MCF 10A (cell line): ENCODE results near the gene DBF4B. TPM values are rescaled to one million over a fixed set of nuclear protein-coding genes. Genes with fewer than 3 reads are reported as not detected.
"Not testable (repeated sequence)": the region's sequence is repeated elsewhere in the genome, so short reads cannot be mapped to it uniquely, and the experiment has no call there.

Source experiments
- BruUV-seq: library from RNA; stranded (reverse); fragments of 400-500 nt; replicated peaks from 2 replicates; lab custom pipeline; 2021; lab: Mats Ljungman, UMichigan
- CTCF ChIA-PET: fragments of 300-600 bp; sonication (Branson Sonifier 250); formaldehyde crosslinking; extraction: SDS; loops from one replicate; lab custom pipeline; 2021; ENCODE audit warnings: antibody characterized with exemption, inconsistent platforms; lab: Yijun Ruan, JAX
- POLR2A ChIA-PET: fragments of 300-600, 350-650 bp; sonication (Branson Sonifier 250); formaldehyde crosslinking; extraction: SDS; loops from one replicate; lab custom pipeline; 2020; ENCODE audit warnings: antibody characterized with exemption, inconsistent platforms; lab: Yijun Ruan, JAX
- DNase-seq: peaks from one replicate; pipeline ENCODE4 v3.0.0-alpha.2; 2018; ENCODE audit not compliant: unreplicated experiment
- H3K27ac Mint-ChIP-seq: one replicate; pipeline ENCODE4 v1.8.0; 2022; ENCODE audit warnings: mild to moderate bottlenecking, low read depth, mixed read lengths; ENCODE audit not compliant: unreplicated experiment
- H3K27me3 Mint-ChIP-seq: one replicate; pipeline ENCODE4 v1.8.0; 2022; ENCODE audit warnings: mixed read lengths; ENCODE audit not compliant: insufficient read depth, unreplicated experiment
- H3K36me3 Mint-ChIP-seq: one replicate; pipeline ENCODE4 v1.8.0; 2022; ENCODE audit warnings: mild to moderate bottlenecking, moderate library complexity, mixed read lengths; ENCODE audit not compliant: insufficient read depth, unreplicated experiment
- H3K4me1 Mint-ChIP-seq: one replicate; pipeline ENCODE4 v1.8.0; 2022; ENCODE audit warnings: mixed read lengths; ENCODE audit not compliant: insufficient read depth, unreplicated experiment
- H3K4me3 Mint-ChIP-seq: one replicate; pipeline ENCODE4 v1.8.0; 2022; ENCODE audit warnings: mild to moderate bottlenecking, moderate library complexity, mixed read lengths; ENCODE audit not compliant: unreplicated experiment
- H3K9me3 Mint-ChIP-seq: one replicate; pipeline ENCODE4 v1.8.0; 2022; ENCODE audit warnings: mixed read lengths; ENCODE audit not compliant: unreplicated experiment
- CTCF ChIP-seq: fragments of 200-600 bp; IDR thresholded peaks from one replicate; pipeline ENCODE4 v1.8.0; 2022; ENCODE audit warnings: antibody characterized with exemption, mild to moderate bottlenecking; ENCODE audit not compliant: unreplicated experiment
- intact Hi-C: fragments of 100-400 bp; cut with micrococcal nuclease; formaldehyde crosslinking; loops from 2 replicates; pipeline ENCODE4 v1.14.1; 2022
- total RNA-seq: library from RNA; stranded (reverse); gene quantifications from 2 replicates; pipeline ENCODE4 v1.2.3, GENCODE V29; 2022

Gene DBF4B
- total RNA-seq, 1 experiment from 2014 or later: 13.9 TPM

GRCh38 chr17:44666006-44666405 lies 42.5 kb upstream of the DBF4B start:
- Mint-ChIP-seq H3K4me1 (no peaks in the 10 kb centered on the region), H3K27ac (no peak overlapping the region), H3K4me3 (no peak overlapping the region), H3K27me3 (no peaks in the 10 kb centered on the region), H3K36me3 (no peaks in the 10 kb centered on the region), H3K9me3 (no peaks in the 10 kb centered on the region)
- BruUV-seq: no TSS peak
- DNase-seq: no peak
- ChIA-PET POLR2A (interaction anchor here (0.6 to 1.3 kb wide), 5 partner anchors 11 to 41 kb away, joined by 3 to 5 read pairs (median 3); partner anchors contain the start of gene CCDC43), CTCF (no interaction called here)
- TF ChIP-seq CTCF: no peak
- intact Hi-C loops: no loop called here

- DNase-seq: peak; percentile 34
- CTCF ChIA-PET: interaction anchor here (0.6 to 2.9 kb wide), 7 partner anchors 10 to 294 kb away, joined by 3 to 23 read pairs (median 4); no protein-coding TSS in a partner anchor
- peak; percentile 35 for TF ChIP-seq CTCF
- intact Hi-C loops: loop anchor here (1.0 kb wide), 1 partner anchor 139 kb away; no protein-coding TSS in a partner anchor
- no peaks in the 10 kb centered on the region for H3K27me3 Mint-ChIP-seq
- no TSS peak for BruUV-seq
- no peaks in the 10 kb centered on the region for H3K4me1 Mint-ChIP-seq
- peaks cover 4% of the 10 kb centered on the region for H3K36me3 Mint-ChIP-seq
- H3K4me3 Mint-ChIP-seq: no peak overlapping the region
- no peak overlapping the region for H3K27ac Mint-ChIP-seq
- POLR2A ChIA-PET: interaction anchor here (2.5 kb wide), 1 partner anchor 16 kb away, joined by 9 read pairs; the partner anchor contains the start of gene CCDC43
- no peaks in the 10 kb centered on the region for H3K9me3 Mint-ChIP-seq
Observed at GRCh38 chr17:44672479-44673093, 35.9 kb upstream of the DBF4B start.

- Mint-ChIP-seq H3K4me1 (no peaks in the 10 kb centered on the region), H3K36me3 (peaks cover 15% of the 10 kb centered on the region), H3K27ac (no peak overlapping the region), H3K9me3 (no peaks in the 10 kb centered on the region), H3K27me3 (no peaks in the 10 kb centered on the region), H3K4me3 (no peak overlapping the region)
- BruUV-seq: no TSS peak
- no peak for DNase-seq
- TF ChIP-seq CTCF: no peak
- intact Hi-C loops: no loop called here
- ChIA-PET CTCF (interaction anchor here (0.8 to 1.3 kb wide), 2 partner anchors 15 to 140 kb away, joined by 4 to 5 read pairs; no protein-coding TSS in a partner anchor), POLR2A (interaction anchor here (1.1 kb wide), 1 partner anchor 9 kb away, joined by 3 read pairs; no protein-coding TSS in a partner anchor)
Observed at GRCh38 chr17:44673893-44674292, 34.6 kb upstream of the DBF4B start.

- peaks cover 41% of the 10 kb centered on the region for H3K36me3 Mint-ChIP-seq
- POLR2A ChIA-PET: interaction anchor here (0.6 to 0.7 kb wide), 2 partner anchors 11 to 261 kb away, joined by 3 read pairs; no protein-coding TSS in a partner anchor
- BruUV-seq: no TSS peak
Observed at GRCh38 chr17:44677136-44677535, 31.3 kb upstream of the DBF4B start.

GRCh38 chr17:44683303-44683702 lies 25.2 kb upstream of the DBF4B start:
- DNase-seq, H3K4me1 Mint-ChIP-seq, H3K27me3 Mint-ChIP-seq, H3K27ac Mint-ChIP-seq, H3K9me3 Mint-ChIP-seq, BruUV-seq, H3K4me3 Mint-ChIP-seq, intact Hi-C loops: not testable (repeated sequence)
- POLR2A ChIA-PET: interaction anchor here (0.7 kb wide), 2 partner anchors 23 to 44 kb away, joined by 3 to 5 read pairs; no protein-coding TSS in a partner anchor
- peaks cover 40% of the 10 kb centered on the region for H3K36me3 Mint-ChIP-seq
- CTCF ChIA-PET: interaction anchor here (0.5 to 3.8 kb wide), 3 partner anchors 11 to 79 kb away, joined by 3 to 14 read pairs (median 3); no protein-coding TSS in a partner anchor

More at GRCh38 chr17:44677136-44677535, 31.3 kb upstream of the DBF4B start:
- Mint-ChIP-seq H3K4me1 (no peaks in the 10 kb centered on the region), H3K27ac (peak overlapping the region; percentile 13), H3K9me3 (no peaks in the 10 kb centered on the region), H3K27me3 (no peaks in the 10 kb centered on the region), H3K4me3 (no peak overlapping the region)
- peak; percentile 4 for DNase-seq
- intact Hi-C loops: no loop called here
- TF ChIP-seq CTCF: no peak
- CTCF ChIA-PET: interaction anchor here (1.7 kb wide), 1 partner anchor 143 kb away, joined by 5 read pairs; no protein-coding TSS in a partner anchor
